ENCODE results near the gene ERI3. TPM values are rescaled to one million over a fixed set of nuclear protein-coding genes. Genes with fewer than 3 reads are reported as not detected.
A peak's percentile ranks its signal among the peaks of the same experiment; 100 is the strongest.

ERI3 gene
- total RNA-seq, 3 donors from 2014 or later: 35.8 to 49.2 (median 41.1) TPM

DNA sequence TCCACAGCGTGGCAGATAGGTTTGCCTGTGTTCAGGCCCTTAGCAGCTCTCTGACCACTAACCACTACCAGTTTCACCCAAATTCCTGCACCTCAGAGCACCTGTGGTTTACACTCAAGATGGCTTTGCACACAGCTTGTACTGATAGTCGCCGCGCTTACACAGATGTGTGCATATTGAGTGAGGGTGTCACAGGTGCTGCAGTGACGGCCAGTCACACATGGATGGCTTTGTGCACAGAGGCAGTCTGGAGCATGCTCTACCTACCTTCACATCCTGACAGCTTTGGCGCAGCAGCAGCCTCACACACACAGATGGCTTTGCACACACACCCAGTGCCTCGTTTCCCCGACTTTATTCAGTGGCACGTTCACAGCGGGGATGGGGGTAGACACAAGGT is 134.3 kb downstream of the ERI3 start:
- Histone ChIP-seq H3K9me3 (no peaks in the 10 kb centered on the region), H3K27me3 (no peaks in the 10 kb centered on the region), H3K4me3 (no peak overlapping the region), H3K4me1 (no peaks in the 10 kb centered on the region), H3K27ac (no peak overlapping the region), H3K36me3 (no peaks in the 10 kb centered on the region)
- DNase-seq (ENCODE audit: low spot score in 2 of 2): no peak
- TF ChIP-seq POLR2A (IDR thresholded peaks at IDR 0.05): no peak
- TF ChIP-seq, protein P1, sequence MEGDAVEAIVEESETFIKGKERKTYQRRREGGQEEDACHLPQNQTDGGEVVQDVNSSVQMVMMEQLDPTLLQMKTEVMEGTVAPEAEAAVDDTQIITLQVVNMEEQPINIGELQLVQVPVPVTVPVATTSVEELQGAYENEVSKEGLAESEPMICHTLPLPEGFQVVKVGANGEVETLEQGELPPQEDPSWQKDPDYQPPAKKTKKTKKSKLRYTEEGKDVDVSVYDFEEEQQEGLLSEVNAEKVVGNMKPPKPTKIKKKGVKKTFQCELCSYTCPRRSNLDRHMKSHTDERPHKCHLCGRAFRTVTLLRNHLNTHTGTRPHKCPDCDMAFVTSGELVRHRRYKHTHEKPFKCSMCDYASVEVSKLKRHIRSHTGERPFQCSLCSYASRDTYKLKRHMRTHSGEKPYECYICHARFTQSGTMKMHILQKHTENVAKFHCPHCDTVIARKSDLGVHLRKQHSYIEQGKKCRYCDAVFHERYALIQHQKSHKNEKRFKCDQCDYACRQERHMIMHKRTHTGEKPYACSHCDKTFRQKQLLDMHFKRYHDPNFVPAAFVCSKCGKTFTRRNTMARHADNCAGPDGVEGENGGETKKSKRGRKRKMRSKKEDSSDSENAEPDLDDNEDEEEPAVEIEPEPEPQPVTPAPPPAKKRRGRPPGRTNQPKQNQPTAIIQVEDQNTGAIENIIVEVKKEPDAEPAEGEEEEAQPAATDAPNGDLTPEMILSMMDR (IDR thresholded peaks at IDR 0.05): no peak
- intact Hi-C loops (cut with DNase I; ENCODE audit: low total_unique reads): no loop called here

DNA sequence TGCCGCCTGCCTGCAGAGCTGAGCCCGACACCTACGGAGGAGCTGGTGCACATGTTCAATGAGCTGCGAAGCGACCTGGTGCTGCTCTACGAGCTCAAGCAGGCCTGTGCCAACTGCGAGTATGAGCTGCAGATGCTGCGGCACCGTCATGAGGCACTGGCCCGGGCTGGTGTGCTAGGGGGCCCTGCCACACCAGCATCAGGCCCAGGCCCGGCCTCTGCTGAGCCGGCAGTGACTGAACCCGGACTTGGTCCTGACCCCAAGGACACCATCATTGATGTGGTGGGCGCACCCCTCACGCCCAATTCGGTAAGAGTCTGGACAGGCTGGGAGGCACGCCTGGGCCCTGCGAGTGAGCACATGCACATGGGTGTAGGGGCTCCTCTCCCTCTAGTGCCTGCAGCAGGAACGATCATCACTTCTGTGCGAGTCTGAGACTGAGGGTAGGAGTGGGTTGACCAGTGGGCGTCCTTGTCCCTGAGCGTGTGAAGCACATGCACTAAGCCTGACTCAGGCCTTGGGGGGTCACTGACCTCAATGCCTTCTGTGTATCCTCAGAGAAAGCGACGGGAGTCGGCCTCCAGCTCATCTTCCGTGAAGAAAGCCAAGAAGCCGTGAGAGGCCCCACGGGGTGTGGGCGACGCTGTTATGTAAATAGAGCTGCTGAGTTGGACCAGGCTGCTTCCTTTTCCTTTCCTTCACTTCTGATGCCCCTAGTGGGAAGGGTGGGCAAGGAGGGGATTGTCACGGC is 134.9 kb downstream of the ERI3 start:
- no peak for DNase-seq (ENCODE audit: low spot score in 2 of 2)
- Histone ChIP-seq H3K36me3 (no peaks in the 10 kb centered on the region), H3K27ac (no peak overlapping the region), H3K27me3 (no peaks in the 10 kb centered on the region), H3K4me1 (no peaks in the 10 kb centered on the region), H3K9me3 (no peaks in the 10 kb centered on the region), H3K4me3 (no peak overlapping the region)
- TF ChIP-seq POLR2A (IDR thresholded peaks at IDR 0.05): no peak
- TF ChIP-seq, protein P1 (IDR thresholded peaks at IDR 0.05): no peak
- no peak for TF ChIP-seq POLR2AphosphoS5 (IDR thresholded peaks at IDR 0.05)
- intact Hi-C loops (cut with DNase I; ENCODE audit: low total_unique reads): no loop called here

DNA sequence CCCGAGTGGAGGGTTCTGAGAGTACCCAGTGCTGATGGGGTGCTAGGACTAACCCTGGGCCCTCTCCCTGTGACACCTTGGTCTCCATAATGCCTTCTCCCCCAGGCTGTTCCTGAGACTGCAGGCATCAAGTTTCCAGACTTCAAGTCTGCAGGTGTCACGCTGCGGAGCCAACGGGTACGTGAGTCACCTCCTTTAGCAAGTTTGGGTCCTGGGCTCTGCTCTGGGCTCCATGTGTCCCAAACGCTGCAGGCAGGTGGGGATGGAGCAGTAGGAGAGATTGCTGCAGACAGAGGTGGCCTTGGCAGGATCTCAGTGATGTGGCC is 135.8 kb downstream of the ERI3 start:
- no peaks in the 10 kb centered on the region for H3K36me3 ChIP-seq
- intact Hi-C loops (cut with DNase I; ENCODE audit: low total_unique reads): no loop called here

DNA sequence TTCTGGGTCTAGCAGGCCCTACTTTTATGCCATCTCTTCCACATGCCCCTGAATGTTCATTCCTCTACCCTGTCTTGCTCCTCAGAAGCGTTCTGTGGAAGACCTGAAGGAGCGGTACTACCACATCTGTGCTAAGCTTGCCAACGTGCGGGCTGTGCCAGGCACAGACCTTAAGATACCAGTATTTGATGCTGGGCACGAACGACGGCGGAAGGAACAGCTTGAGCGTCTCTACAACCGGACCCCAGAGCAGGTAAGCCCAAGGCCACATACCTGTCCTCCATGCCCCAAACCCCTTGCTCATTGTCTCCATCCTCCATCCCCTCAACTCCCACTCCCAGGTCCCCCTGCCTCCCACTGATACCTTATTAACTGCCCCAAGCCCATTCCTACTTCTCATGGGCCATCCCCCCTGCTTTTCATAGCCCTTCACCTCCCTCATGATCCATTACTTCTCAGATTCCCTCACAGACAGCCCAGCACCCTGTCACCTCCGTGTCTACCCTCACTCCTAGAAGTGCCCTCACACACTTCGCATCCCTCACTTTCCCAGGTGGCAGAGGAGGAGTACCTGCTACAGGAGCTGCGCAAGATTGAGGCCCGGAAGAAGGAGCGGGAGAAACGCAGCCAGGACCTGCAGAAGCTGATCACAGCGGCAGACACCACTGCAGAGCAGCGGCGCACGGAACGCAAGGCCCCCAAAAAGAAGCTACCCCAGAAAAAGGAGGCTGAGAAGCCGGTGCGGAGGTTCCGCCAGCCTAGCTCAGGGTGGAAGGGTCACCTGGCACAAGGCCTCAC is 136.4 kb downstream of the ERI3 start:
- H3K9me3 ChIP-seq: no peaks in the 10 kb centered on the region
- no peak for TF ChIP-seq POLR2AphosphoS5 (IDR thresholded peaks at IDR 0.05)
- TF ChIP-seq POLR2A (IDR thresholded peaks at IDR 0.05): no peak
- TF ChIP-seq, protein P1 (IDR thresholded peaks at IDR 0.05): no peak
- no peak overlapping the region for H3K27ac ChIP-seq
- no peak overlapping the region for H3K4me3 ChIP-seq
- H3K4me1 ChIP-seq: peaks cover 0 to 3% of the 10 kb centered on the region in 2 donors
- H3K27me3 ChIP-seq: no peaks in the 10 kb centered on the region
- intact Hi-C loops (cut with DNase I; ENCODE audit: low total_unique reads): no loop called here
- no peaks in the 10 kb centered on the region for H3K36me3 ChIP-seq
- no peak for DNase-seq (ENCODE audit: low spot score in 2 of 2)

More for the DNA sequence above, 135.8 kb downstream of the ERI3 start:
- Histone ChIP-seq H3K9me3 (no peaks in the 10 kb centered on the region), H3K27ac (no peak overlapping the region), H3K27me3 (no peaks in the 10 kb centered on the region), H3K4me1 (peaks cover 0 to under 1% of the 10 kb centered on the region in 2 donors), H3K4me3 (no peak overlapping the region)
- TF ChIP-seq POLR2A (IDR thresholded peaks at IDR 0.05): no peak
- TF ChIP-seq POLR2AphosphoS5 (IDR thresholded peaks at IDR 0.05): no peak
- TF ChIP-seq, protein P1 (IDR thresholded peaks at IDR 0.05): no peak
- DNase-seq (ENCODE audit: low spot score in 2 of 2): no peak

DNA sequence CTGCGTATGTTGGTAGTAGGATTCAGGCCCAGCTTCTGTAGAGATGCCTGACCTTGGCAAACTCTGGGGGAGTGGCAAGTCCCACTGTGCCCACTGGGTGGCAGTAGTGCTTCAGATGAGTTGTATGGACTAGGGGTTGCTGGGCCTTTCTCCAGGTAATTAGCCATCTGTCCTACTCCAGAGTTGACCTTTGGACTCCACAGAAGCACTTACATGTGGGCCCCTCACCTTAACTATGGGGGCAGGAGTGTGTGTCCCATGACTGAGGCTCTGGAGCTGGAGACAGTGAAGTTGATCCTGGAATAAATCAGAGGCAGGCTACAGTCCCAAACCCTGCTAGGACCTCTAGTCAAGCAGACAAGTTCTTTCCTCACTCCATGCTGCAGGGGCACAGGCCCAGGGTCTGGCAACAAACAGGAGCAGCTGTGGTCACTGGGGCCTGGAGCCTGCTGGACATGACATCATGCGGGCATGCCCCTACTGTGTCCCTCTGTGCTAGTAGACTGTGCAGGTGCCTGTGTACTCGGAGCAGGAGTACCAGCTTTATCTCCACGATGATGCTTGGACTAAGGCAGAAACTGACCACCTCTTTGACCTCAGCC is 137.1 kb downstream of the ERI3 start:
- no peak for TF ChIP-seq POLR2AphosphoS5 (IDR thresholded peaks at IDR 0.05)
- TF ChIP-seq POLR2A (IDR thresholded peaks at IDR 0.05): no peak
- TF ChIP-seq, protein P1 (IDR thresholded peaks at IDR 0.05): peak; percentile 38 to 86 (median 80)
- H3K36me3 ChIP-seq: no peaks in the 10 kb centered on the region
- DNase-seq (ENCODE audit: low spot score in 2 of 2): peak; percentile 56 to 73
- no peaks in the 10 kb centered on the region for H3K27me3 ChIP-seq
- H3K4me3 ChIP-seq: no peak overlapping the region
- intact Hi-C loops (cut with DNase I; ENCODE audit: low total_unique reads): no loop called here
- peaks cover 0 to 3% of the 10 kb centered on the region in 2 donors for H3K4me1 ChIP-seq
- no peaks in the 10 kb centered on the region for H3K9me3 ChIP-seq
- no peak overlapping the region for H3K27ac ChIP-seq
